AG09319 (cell line): ENCODE data around the gene BSG.

Experiments used
- DNase-seq: peaks from one replicate; pipeline ENCODE4 v3.0.0-alpha.2; 2010; ENCODE audit warnings: low read depth; ENCODE audit errors: extremely low read depth
- CTCF ChIP-seq: IDR thresholded peaks from 2 replicates; pipeline ENCODE4 v1.5.1; 2011; ENCODE audit warnings: low read depth, mild to moderate bottlenecking, inconsistent platforms, low read length, moderate library complexity

Gene BSG

DNA sequence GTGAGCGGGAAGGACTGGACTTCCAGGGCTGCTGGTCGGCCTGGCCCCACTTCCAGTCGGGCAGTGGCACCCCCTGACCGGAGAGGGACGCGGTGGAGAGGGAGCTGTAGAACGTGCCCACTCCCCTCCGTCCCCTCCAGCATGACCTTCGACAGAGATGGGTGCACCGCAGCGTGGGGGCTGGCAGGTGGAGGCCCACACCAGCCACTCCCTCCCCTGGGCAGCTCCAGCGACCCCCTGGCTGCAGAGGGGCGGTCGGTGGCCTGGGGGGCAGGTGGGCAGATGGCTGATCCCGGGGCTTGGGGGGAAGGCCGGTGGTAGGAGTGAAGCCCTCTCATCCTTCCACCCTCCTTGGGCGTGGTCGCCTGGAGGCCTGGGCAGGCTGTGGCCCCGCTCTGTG lies 19.7 kb downstream of the BSG start:
- DNase-seq = no peak
- no peak for TF ChIP-seq CTCF

GRCh38 chr19:593055-593454 lies 20.7 kb downstream of the BSG start:
- TF ChIP-seq CTCF = no peak
- DNase-seq = no peak

GRCh38 chr19:593505-593904 lies 21.1 kb downstream of the BSG start:
- DNase-seq = no peak
- no peak for TF ChIP-seq CTCF

GRCh38 chr19:594265-594870 lies 22.0 kb downstream of the BSG start:
- TF ChIP-seq CTCF = no peak
- no peak for DNase-seq

GRCh38 chr19:595326-596262 lies 23.2 kb downstream of the BSG start:
- DNase-seq = no peak
- TF ChIP-seq CTCF = no peak

- TF ChIP-seq CTCF = no peak
- no peak for DNase-seq
Measured at GRCh38 chr19:596263-596655, 23.9 kb downstream of the BSG start.
